DND-41 (cell line): ENCODE measurements around the gene TCHHL1.

Experiments used
- ATAC-seq: fragments of 200-7000 bp; cut with Tn5 transposase; 3 replicates; pipeline ENCODE4 v1.9.1; 2021; ENCODE audit warnings: low read depth; ENCODE audit not compliant: insufficient read depth
- DNase-seq: peaks from one replicate; pipeline ENCODE4 v3.0.0-alpha.2; 2020
- H2AFZ ChIP-seq: 2 replicates; pipeline ENCODE4 v1.6.0; 2012; ENCODE audit warnings: low read depth, low read length
- H3K27ac ChIP-seq: 2 replicates; pipeline ENCODE4 v1.5.1; 2012; ENCODE audit warnings: low read length, inconsistent platforms
- H3K27me3 ChIP-seq: fragments of 200-600 bp; sonication (generic); 2 replicates; pipeline ENCODE4 v1.6.0; 2012; ENCODE audit warnings: low read length, mild to moderate bottlenecking, inconsistent platforms; ENCODE audit not compliant: insufficient read depth, poor library complexity
- H3K36me3 ChIP-seq: 2 replicates; pipeline ENCODE4 v1.5.1; 2012; ENCODE audit warnings: low read length, inconsistent platforms; ENCODE audit not compliant: insufficient read depth
- H3K4me1 ChIP-seq: 2 replicates; pipeline ENCODE4 v1.5.1; 2012; ENCODE audit warnings: mild to moderate bottlenecking, low read length; ENCODE audit not compliant: insufficient read depth
- H3K4me2 ChIP-seq: 2 replicates; pipeline ENCODE4 v1.6.0; 2012; ENCODE audit warnings: mild to moderate bottlenecking, moderate library complexity, low read length, inconsistent platforms; ENCODE audit not compliant: insufficient read depth
- H3K4me3 ChIP-seq, 2 experiments: fragments of 200-600 bp in 1 of 2; shearing (Covaris generic) in 1 of 2; 2 replicates each; pipeline ENCODE4 v1.5.1; 2012 to 2016; ENCODE audit warnings: inconsistent platforms in 2 of 2, low read length in 2 of 2, mild to moderate bottlenecking in 2 of 2, low read depth in 1 of 2, moderate library complexity in 1 of 2
- H3K79me2 ChIP-seq: 2 replicates; pipeline ENCODE4 v1.6.0; 2012; ENCODE audit warnings: low read length, inconsistent platforms; ENCODE audit not compliant: insufficient read depth
- H3K9ac ChIP-seq: 2 replicates; pipeline ENCODE4 v1.6.0; 2012; ENCODE audit warnings: low read depth, mild to moderate bottlenecking, inconsistent platforms, low read length, moderate library complexity
- H3K9me3 ChIP-seq: 2 replicates; pipeline ENCODE4 v1.5.1; 2012; ENCODE audit warnings: low read length, moderate library complexity, mild to moderate bottlenecking, inconsistent platforms; ENCODE audit not compliant: insufficient read depth, severe bottlenecking
- H4K20me1 ChIP-seq: 2 replicates; pipeline ENCODE4 v1.6.0; 2012; ENCODE audit warnings: low read length; ENCODE audit not compliant: insufficient read depth
- EZH2 ChIP-seq: IDR thresholded peaks from 3 replicates; pipeline ENCODE4 v1.6.1; 2012; ENCODE audit warnings: borderline replicate concordance, low read depth, mild to moderate bottlenecking, moderate library complexity, low read length, inconsistent platforms; ENCODE audit not compliant: severe bottlenecking
- TF ChIP-seq, protein P1 (sequence below): IDR thresholded peaks from 2 replicates; pipeline ENCODE4 v1.5.1; 2012; ENCODE audit warnings: borderline replicate concordance, low read length, moderate library complexity, mild to moderate bottlenecking; ENCODE audit not compliant: poor library complexity, severe bottlenecking; ENCODE audit errors: extremely low read depth

TCHHL1 gene

DNA sequence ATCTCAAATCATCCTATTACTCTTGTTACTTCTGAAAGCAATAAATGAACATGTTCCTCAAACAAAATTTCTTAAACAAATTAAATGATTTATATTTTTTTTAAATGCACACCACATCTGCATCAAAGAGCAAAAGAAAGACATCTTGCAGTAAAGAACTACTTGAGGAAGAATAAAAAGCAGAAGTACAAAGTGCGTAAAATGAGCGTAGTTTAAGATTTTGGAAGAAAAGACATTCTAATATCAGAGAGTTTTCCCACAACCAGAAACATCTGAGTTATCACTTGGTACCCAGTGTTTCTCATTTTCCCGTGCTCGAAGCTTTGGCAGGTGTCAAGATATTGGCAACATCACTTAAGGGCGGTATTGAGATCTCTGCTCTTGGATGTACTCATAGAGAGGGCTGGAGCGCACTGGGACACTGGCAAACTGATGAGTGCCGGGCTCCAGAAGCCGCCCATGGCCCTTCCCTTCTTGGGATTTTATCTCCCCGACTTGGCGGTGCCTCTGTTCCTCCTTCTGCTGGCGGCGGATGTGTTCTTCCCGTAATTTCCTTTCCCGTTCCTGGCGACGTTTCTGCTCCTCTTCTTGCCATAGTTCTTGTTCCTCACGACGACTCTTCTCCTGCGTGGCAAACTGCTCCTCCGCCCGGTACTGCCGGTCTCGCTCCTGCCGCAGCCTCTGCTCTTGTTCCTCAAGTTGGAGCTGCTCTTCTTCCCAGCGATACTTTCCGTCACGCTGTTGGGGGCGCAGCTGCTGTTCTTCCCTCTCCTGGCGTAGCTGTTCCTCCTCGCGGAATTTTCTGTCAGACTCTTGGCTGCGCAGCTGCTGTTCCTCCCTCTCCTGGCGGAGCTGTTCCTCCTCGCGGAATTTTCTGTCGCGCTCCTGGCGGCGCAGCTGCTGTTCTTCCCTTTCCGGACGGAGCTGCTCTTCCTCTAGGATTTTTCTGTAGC is 18.4 kb upstream of the TCHHL1 start:
- TF ChIP-seq, protein P1, sequence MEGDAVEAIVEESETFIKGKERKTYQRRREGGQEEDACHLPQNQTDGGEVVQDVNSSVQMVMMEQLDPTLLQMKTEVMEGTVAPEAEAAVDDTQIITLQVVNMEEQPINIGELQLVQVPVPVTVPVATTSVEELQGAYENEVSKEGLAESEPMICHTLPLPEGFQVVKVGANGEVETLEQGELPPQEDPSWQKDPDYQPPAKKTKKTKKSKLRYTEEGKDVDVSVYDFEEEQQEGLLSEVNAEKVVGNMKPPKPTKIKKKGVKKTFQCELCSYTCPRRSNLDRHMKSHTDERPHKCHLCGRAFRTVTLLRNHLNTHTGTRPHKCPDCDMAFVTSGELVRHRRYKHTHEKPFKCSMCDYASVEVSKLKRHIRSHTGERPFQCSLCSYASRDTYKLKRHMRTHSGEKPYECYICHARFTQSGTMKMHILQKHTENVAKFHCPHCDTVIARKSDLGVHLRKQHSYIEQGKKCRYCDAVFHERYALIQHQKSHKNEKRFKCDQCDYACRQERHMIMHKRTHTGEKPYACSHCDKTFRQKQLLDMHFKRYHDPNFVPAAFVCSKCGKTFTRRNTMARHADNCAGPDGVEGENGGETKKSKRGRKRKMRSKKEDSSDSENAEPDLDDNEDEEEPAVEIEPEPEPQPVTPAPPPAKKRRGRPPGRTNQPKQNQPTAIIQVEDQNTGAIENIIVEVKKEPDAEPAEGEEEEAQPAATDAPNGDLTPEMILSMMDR: no peak
- no peak for TF ChIP-seq EZH2
- Histone ChIP-seq H2AFZ (no peak overlapping the region), H3K4me2 (no peak overlapping the region), H3K27ac (no peak overlapping the region), H3K36me3 (no peaks in the 10 kb centered on the region), H3K27me3 (no peaks in the 10 kb centered on the region), H4K20me1 (no peaks in the 10 kb centered on the region), H3K9me3 (peaks cover 10% of the 10 kb centered on the region), H3K4me1 (no peaks in the 10 kb centered on the region), H3K79me2 (no peaks in the 10 kb centered on the region), H3K9ac (no peak overlapping the region), H3K4me3 (no peak overlapping the region)
- no peak for DNase-seq
- ATAC-seq: no peak

- Histone ChIP-seq H2AFZ (no peak overlapping the region), H3K9ac (no peak overlapping the region), H3K9me3 (no peaks in the 10 kb centered on the region), H3K36me3 (no peaks in the 10 kb centered on the region), H4K20me1 (no peaks in the 10 kb centered on the region), H3K4me3 (no peak overlapping the region), H3K79me2 (no peaks in the 10 kb centered on the region), H3K27ac (no peak overlapping the region), H3K27me3 (no peaks in the 10 kb centered on the region), H3K4me2 (no peak overlapping the region), H3K4me1 (no peaks in the 10 kb centered on the region)
- ATAC-seq (no peak), DNase-seq (no peak)
- TF ChIP-seq EZH2: no peak
- TF ChIP-seq, protein P1: no peak
Observed at GRCh38 chr1:152104854-152105253, 16.0 kb upstream of the TCHHL1 start.

- TF ChIP-seq, protein P1: no peak
- TF ChIP-seq EZH2: no peak
- H3K36me3 ChIP-seq: no peaks in the 10 kb centered on the region
- ATAC-seq (no peak), DNase-seq (no peak)
- H4K20me1 ChIP-seq: no peaks in the 10 kb centered on the region
- H3K9ac ChIP-seq: no peak overlapping the region
- peaks cover 5% of the 10 kb centered on the region for H3K27me3 ChIP-seq
- no peaks in the 10 kb centered on the region for H3K79me2 ChIP-seq
- H2AFZ ChIP-seq: no peak overlapping the region
- no peaks in the 10 kb centered on the region for H3K4me1 ChIP-seq
- H3K9me3 ChIP-seq: peaks cover 10% of the 10 kb centered on the region
- no peak overlapping the region for H3K27ac ChIP-seq
- no peak overlapping the region for H3K4me3 ChIP-seq
- H3K4me2 ChIP-seq: no peak overlapping the region
Observed at GRCh38 chr1:152096931-152097330, 8.1 kb upstream of the TCHHL1 start.

DNA sequence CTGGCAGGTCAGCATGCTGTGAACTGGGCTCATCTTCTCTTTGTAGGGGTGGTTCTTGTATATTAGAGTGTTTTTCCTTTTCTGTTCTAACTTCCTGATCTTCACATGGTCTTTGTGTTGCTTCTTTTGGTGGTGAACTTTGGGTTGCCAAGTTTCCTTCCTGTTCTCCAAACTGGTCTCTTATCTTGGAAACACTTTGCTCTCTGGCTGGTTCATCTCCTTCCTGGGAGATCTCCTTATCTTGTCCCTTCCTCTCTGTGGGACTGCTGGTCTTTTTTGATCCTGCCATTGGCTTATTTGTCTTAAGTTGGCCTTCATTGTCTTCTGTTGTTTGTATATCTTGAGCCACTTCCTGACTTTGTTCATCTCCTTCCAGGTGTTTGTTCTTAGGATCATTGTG is 2.1 kb downstream of the TCHHL1 start:
- no peak for ATAC-seq
- no peak overlapping the region for H2AFZ ChIP-seq
- no peak overlapping the region for H3K4me3 ChIP-seq
- no peaks in the 10 kb centered on the region for H4K20me1 ChIP-seq
- H3K36me3 ChIP-seq: no peaks in the 10 kb centered on the region
- no peaks in the 10 kb centered on the region for H3K9me3 ChIP-seq
- H3K4me1 ChIP-seq: no peaks in the 10 kb centered on the region
- no peak overlapping the region for H3K4me2 ChIP-seq
- H3K79me2 ChIP-seq: no peaks in the 10 kb centered on the region
- H3K27me3 ChIP-seq: peaks cover 18% of the 10 kb centered on the region
- no peak for TF ChIP-seq EZH2
- TF ChIP-seq, protein P1: no peak
- no peak overlapping the region for H3K9ac ChIP-seq
- no peak for DNase-seq
- H3K27ac ChIP-seq: no peak overlapping the region
